IPS DF 19.7 (cell line): ENCODE results near the gene HYAL4.
"Not testable (repeated sequence)": the region's sequence is repeated elsewhere in the genome, so short reads cannot be mapped to it uniquely, and the experiment has no call there.

ENCODE experiments used
- DNase-seq: peaks from one replicate; pipeline ENCODE4 v3.0.0-alpha.2; 2013; ENCODE audit warnings: low read depth, low spot score

Gene HYAL4

GRCh38 chr7:123844712-123845219 is at the start of gene HYAL4:
TSS of gene HYAL4 (plus strand) at chr7:123845169. CDS start at chr7:123868274, 23,105 bp downstream.
- no peak for DNase-seq

- DNase-seq = no peak
Measured at GRCh38 chr7:123795917-123796316, 49.1 kb upstream of the HYAL4 start.

GRCh38 chr7:123796568-123796967 is 48.4 kb upstream of the HYAL4 start:
- DNase-seq = no peak

GRCh38 chr7:123797673-123798531 is 47.1 kb upstream of the HYAL4 start:
- DNase-seq = peak; percentile 68

GRCh38 chr7:123798532-123799188 is 46.3 kb upstream of the HYAL4 start:
- no peak for DNase-seq

- DNase-seq = no peak
Measured at GRCh38 chr7:123802249-123802648, 42.7 kb upstream of the HYAL4 start.

GRCh38 chr7:123805287-123805686 is 39.7 kb upstream of the HYAL4 start:
- DNase-seq = no peak

- DNase-seq = no peak
Measured at GRCh38 chr7:123809471-123809870, 35.5 kb upstream of the HYAL4 start.

GRCh38 chr7:123811056-123811455 is 33.9 kb upstream of the HYAL4 start:
- no peak for DNase-seq

GRCh38 chr7:123816916-123817315 is 28.1 kb upstream of the HYAL4 start:
- no peak for DNase-seq

- no peak for DNase-seq
Measured at GRCh38 chr7:123819001-123819400, 26.0 kb upstream of the HYAL4 start.

GRCh38 chr7:123819795-123820194 is 25.2 kb upstream of the HYAL4 start:
- DNase-seq = not testable (repeated sequence)

- DNase-seq = no peak
Measured at GRCh38 chr7:123820864-123821263, 24.1 kb upstream of the HYAL4 start.

GRCh38 chr7:123821320-123821719 is 23.6 kb upstream of the HYAL4 start:
- no peak for DNase-seq

- DNase-seq = no peak
Measured at GRCh38 chr7:123823898-123824753, 20.8 kb upstream of the HYAL4 start.

GRCh38 chr7:123824754-123825067 is 20.3 kb upstream of the HYAL4 start:
- DNase-seq = no peak

GRCh38 chr7:123828805-123829204 is 16.2 kb upstream of the HYAL4 start:
- DNase-seq = no peak

- no peak for DNase-seq
Measured at GRCh38 chr7:123836656-123837055, 8.3 kb upstream of the HYAL4 start.

- DNase-seq = not testable (repeated sequence)
Measured at GRCh38 chr7:123839106-123839505, 5.9 kb upstream of the HYAL4 start.

- DNase-seq = not testable (repeated sequence)
Measured at GRCh38 chr7:123844142-123844541, 827 bp upstream of the HYAL4 start.

- DNase-seq = no peak
Measured at GRCh38 chr7:123845823-123846216, 851 bp downstream of the HYAL4 start.
